ENCODE data around the gene COL17A1.

GRCh38 chr10:104031631-104032030, 54.0 kb downstream of the COL17A1 start:
- TF ChIP-seq POLR2A (IDR thresholded peaks at IDR 0.05) = no peak
- TF ChIP-seq CTCF (IDR thresholded peaks at IDR 0.05) = no peak
- TF ChIP-seq EP300 (IDR thresholded peaks at IDR 0.05) = no peak
